SK-N-SH treated with all-trans-retinoic acid at 6 μM for 48 hours (cell line): Measurements from ENCODE around the gene SKP1.

Source experiments
- ATAC-seq: fragments of 200-7000 bp; cut with Tn5 transposase; 3 replicates; pipeline ENCODE4 v1.9.1; 2020; ENCODE audit warnings: mild to moderate bottlenecking, moderate library complexity
- ARNTL ChIP-seq: fragments of 450-650 bp; formaldehyde crosslinking; IDR thresholded peaks from 2 replicates; pipeline ENCODE4 v1.5.0; 2020; ENCODE audit warnings: low read depth, mild to moderate bottlenecking, moderate library complexity, borderline replicate concordance
- BACH2 ChIP-seq: fragments of 250-450 bp; sonication (Bioruptor Pico); IDR thresholded peaks from 2 replicates; pipeline ENCODE4 v1.9.0; 2021; ENCODE audit warnings: mild to moderate bottlenecking, borderline replicate concordance
- CSDC2 ChIP-seq: fragments of 250-450 bp; sonication (Bioruptor Pico); IDR thresholded peaks from 2 replicates; pipeline ENCODE4 v1.5.0; 2020; ENCODE audit warnings: mild to moderate bottlenecking, moderate library complexity
- GLIS3 ChIP-seq: fragments of 250-450 bp; sonication (Bioruptor Pico); IDR thresholded peaks from 2 replicates; pipeline ENCODE4 v1.5.0; 2020; ENCODE audit warnings: mild to moderate bottlenecking, moderate library complexity
- OSR1 ChIP-seq: fragments of 250-450 bp; sonication (Bioruptor Pico); IDR thresholded peaks from 2 replicates; pipeline ENCODE4 v1.8.0; 2022; ENCODE audit warnings: moderate library complexity, mild to moderate bottlenecking, inconsistent platforms
- PPARA ChIP-seq: fragments of 250-450 bp; sonication (Bioruptor Pico); IDR thresholded peaks from 2 replicates; pipeline ENCODE4 v1.5.0; 2020; ENCODE audit warnings: mild to moderate bottlenecking, borderline replicate concordance
- RARB ChIP-seq: fragments of 250-450 bp; sonication (Bioruptor Pico); IDR thresholded peaks from 2 replicates; pipeline ENCODE4 v1.8.0; 2021; ENCODE audit warnings: mild to moderate bottlenecking, moderate library complexity
- TOX ChIP-seq: fragments of 250-450 bp; sonication (Bioruptor Pico); IDR thresholded peaks from 2 replicates; pipeline ENCODE4 v1.8.0; 2021; ENCODE audit warnings: mild to moderate bottlenecking, moderate library complexity, borderline replicate concordance
- ZC3H10 ChIP-seq: fragments of 250-450 bp; sonication (Bioruptor Pico); IDR thresholded peaks from 2 replicates; pipeline ENCODE4 v1.5.1; 2021; ENCODE audit warnings: mild to moderate bottlenecking, moderate library complexity
- ZNF70 ChIP-seq: fragments of 450-650 bp; formaldehyde crosslinking; IDR thresholded peaks from 2 replicates; pipeline ENCODE4 v1.5.0; 2020; ENCODE audit warnings: mild to moderate bottlenecking, moderate library complexity
- TF ChIP-seq, protein P1 (sequence below): fragments of 250-450 bp; sonication (Bioruptor Pico); IDR thresholded peaks from 2 replicates; pipeline ENCODE4 v1.5.1; 2021; ENCODE audit warnings: mild to moderate bottlenecking, moderate library complexity
- TF ChIP-seq, protein P2 (sequence below): fragments of 250-450 bp; sonication (Bioruptor Pico); IDR thresholded peaks from 2 replicates; pipeline ENCODE4 v1.8.0; 2020; ENCODE audit warnings: mild to moderate bottlenecking, moderate library complexity, borderline replicate concordance
- TF ChIP-seq, protein P3 (sequence below): fragments of 250-450 bp; sonication (Bioruptor Pico); IDR thresholded peaks from 2 replicates; pipeline ENCODE4 v1.8.0; 2021; ENCODE audit warnings: low read depth, mild to moderate bottlenecking, moderate library complexity, borderline replicate concordance
- TF ChIP-seq, protein P4 (sequence below): fragments of 250-450 bp; sonication (Bioruptor Pico); IDR thresholded peaks from 2 replicates; pipeline ENCODE4 v1.5.1; 2020; ENCODE audit warnings: low read depth, mild to moderate bottlenecking, moderate library complexity

Gene SKP1

DNA sequence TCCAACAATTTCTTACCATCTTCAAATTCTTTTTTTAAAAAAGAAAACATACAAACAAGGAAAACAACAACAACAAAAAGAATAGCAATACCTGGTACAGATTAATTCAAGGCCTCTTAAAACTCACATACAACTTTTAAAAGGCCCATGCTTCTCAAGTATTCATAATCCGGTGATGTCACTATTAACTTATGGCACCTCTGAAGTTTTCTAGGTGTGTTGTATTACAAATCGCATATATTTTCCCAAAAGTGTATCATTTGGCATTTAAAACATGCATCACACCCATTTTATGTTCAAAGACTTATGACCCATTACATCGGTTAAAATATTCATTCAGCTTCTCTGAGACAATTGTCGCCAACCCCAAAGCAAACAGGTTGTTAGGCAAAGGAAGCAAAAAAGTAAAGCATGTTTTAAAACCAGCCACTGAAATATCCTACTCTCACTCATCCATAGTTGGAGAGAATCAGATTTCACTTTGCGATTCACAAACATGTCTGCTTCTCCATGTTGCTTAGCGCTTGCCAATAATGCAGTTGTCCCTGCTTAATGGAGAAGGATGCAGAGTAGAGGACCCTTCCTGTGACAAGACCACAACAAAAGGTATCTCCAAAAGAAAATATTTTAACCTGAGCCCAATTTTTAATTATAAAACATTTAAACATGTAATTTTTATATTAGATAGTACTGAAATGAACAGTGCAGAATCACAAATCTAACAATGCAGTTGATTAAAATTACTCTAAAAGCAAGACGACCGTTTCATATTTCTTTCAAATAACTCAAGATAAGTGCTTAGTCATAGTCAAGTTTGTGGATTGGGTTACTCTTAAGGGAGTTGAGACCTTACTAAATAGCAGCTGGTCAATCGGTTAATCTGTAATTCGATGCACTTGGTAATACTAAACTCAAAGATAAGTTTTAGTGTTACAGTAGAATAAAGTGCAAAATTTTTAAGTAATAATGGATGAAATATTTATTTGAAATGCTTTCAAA, 1.6 kb downstream of the SKP1 start:
- ATAC-seq, result peak; percentile 57
- TF ChIP-seq, protein P1, sequence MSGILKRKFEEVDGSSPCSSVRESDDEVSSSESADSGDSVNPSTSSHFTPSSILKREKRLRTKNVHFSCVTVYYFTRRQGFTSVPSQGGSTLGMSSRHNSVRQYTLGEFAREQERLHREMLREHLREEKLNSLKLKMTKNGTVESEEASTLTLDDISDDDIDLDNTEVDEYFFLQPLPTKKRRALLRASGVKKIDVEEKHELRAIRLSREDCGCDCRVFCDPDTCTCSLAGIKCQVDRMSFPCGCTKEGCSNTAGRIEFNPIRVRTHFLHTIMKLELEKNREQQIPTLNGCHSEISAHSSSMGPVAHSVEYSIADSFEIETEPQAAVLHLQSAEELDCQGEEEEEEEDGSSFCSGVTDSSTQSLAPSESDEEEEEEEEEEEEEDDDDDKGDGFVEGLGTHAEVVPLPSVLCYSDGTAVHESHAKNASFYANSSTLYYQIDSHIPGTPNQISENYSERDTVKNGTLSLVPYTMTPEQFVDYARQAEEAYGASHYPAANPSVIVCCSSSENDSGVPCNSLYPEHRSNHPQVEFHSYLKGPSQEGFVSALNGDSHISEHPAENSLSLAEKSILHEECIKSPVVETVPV, result no peak
- TF ChIP-seq, protein P2, sequence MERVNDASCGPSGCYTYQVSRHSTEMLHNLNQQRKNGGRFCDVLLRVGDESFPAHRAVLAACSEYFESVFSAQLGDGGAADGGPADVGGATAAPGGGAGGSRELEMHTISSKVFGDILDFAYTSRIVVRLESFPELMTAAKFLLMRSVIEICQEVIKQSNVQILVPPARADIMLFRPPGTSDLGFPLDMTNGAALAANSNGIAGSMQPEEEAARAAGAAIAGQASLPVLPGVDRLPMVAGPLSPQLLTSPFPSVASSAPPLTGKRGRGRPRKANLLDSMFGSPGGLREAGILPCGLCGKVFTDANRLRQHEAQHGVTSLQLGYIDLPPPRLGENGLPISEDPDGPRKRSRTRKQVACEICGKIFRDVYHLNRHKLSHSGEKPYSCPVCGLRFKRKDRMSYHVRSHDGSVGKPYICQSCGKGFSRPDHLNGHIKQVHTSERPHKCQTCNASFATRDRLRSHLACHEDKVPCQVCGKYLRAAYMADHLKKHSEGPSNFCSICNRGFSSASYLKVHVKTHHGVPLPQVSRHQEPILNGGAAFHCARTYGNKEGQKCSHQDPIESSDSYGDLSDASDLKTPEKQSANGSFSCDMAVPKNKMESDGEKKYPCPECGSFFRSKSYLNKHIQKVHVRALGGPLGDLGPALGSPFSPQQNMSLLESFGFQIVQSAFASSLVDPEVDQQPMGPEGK (CRISPR knock-in tag), result no peak
- TF ChIP-seq, protein P3, sequence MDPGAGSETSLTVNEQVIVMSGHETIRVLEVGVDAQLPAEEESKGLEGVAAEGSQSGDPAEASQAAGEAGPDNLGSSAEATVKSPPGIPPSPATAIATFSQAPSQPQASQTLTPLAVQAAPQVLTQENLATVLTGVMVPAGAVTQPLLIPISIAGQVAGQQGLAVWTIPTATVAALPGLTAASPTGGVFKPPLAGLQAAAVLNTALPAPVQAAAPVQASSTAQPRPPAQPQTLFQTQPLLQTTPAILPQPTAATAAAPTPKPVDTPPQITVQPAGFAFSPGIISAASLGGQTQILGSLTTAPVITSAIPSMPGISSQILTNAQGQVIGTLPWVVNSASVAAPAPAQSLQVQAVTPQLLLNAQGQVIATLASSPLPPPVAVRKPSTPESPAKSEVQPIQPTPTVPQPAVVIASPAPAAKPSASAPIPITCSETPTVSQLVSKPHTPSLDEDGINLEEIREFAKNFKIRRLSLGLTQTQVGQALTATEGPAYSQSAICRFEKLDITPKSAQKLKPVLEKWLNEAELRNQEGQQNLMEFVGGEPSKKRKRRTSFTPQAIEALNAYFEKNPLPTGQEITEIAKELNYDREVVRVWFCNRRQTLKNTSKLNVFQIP (CRISPR knock-in tag), result no peak
- TF ChIP-seq, protein P4, sequence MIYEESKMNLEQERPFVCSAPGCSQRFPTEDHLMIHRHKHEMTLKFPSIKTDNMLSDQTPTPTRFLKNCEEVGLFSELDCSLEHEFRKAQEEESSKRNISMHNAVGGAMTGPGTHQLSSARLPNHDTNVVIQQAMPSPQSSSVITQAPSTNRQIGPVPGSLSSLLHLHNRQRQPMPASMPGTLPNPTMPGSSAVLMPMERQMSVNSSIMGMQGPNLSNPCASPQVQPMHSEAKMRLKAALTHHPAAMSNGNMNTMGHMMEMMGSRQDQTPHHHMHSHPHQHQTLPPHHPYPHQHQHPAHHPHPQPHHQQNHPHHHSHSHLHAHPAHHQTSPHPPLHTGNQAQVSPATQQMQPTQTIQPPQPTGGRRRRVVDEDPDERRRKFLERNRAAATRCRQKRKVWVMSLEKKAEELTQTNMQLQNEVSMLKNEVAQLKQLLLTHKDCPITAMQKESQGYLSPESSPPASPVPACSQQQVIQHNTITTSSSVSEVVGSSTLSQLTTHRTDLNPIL (CRISPR knock-in tag), result no peak
- TF ChIP-seq CSDC2 (CRISPR knock-in tag) (no peak), RARB (CRISPR knock-in tag) (no peak), TOX (no peak), ZNF70 (CRISPR knock-in tag) (no peak), GLIS3 (no peak), OSR1 (CRISPR knock-in tag) (no peak)

DNA sequence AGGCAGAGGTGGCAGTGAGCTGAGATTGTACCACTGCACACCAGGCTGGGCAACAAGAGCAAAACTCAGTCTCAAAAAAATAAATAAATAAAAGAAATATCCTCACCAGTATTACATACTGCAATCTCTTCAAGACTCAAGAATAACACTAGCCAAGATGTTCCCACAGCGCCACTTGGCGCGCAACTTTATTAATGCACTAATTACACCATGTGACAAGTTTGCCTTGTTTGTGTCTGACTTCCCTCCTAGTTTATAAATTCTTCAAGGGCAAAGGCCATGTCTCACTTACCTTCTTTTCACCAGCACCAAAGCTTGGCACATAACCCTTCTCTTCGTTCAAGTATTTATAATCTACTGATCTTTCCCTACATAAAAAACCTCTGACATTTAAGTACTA, 4.8 kb downstream of the SKP1 start:
- ATAC-seq, result no peak
- TF ChIP-seq RARB (CRISPR knock-in tag) (no peak), BACH2 (CRISPR knock-in tag) (no peak), ZC3H10 (CRISPR knock-in tag) (no peak), PPARA (CRISPR knock-in tag) (no peak)
- TF ChIP-seq, protein P4 (CRISPR knock-in tag), result no peak

DNA sequence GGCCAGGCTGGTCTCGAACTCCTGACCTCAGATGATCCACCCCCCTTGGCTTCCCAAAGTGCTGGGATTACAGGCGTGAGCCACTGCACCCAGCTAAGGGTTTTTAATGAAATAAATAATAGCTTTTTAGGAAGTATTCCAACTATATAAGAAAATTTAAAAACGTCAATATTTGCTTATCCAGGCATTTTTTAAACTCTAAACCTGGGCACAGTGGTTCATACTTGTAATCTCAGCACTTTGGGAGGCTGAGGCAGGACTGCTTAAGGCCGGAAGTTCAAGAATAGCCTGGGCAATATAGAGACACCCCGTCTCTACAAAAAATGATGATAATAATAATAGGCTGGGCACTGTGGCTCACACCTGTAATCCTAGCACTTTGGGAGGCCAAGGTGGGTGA, 14.2 kb downstream of the SKP1 start:
- ATAC-seq, result no peak
- TF ChIP-seq, protein P1, result no peak
- TF ChIP-seq ARNTL (CRISPR knock-in tag), result no peak
- TF ChIP-seq CSDC2 (CRISPR knock-in tag), result no peak
- TF ChIP-seq, protein P3 (CRISPR knock-in tag), result no peak
- TF ChIP-seq ZC3H10 (CRISPR knock-in tag), result no peak
- TF ChIP-seq GLIS3, result no peak
- TF ChIP-seq ZNF70 (CRISPR knock-in tag), result no peak
